GM19238 (cell line): ENCODE measurements around the gene TAF1B.
"Not testable (repeated sequence)": the region's sequence is repeated elsewhere in the genome, so short reads cannot be mapped to it uniquely, and the experiment has no call there.

Source experiments
- DNase-seq: peaks from one replicate; pipeline ENCODE4 v3.0.0; 2011; ENCODE audit warnings: low spot score; ENCODE audit not compliant: insufficient read length

TAF1B gene

DNA sequence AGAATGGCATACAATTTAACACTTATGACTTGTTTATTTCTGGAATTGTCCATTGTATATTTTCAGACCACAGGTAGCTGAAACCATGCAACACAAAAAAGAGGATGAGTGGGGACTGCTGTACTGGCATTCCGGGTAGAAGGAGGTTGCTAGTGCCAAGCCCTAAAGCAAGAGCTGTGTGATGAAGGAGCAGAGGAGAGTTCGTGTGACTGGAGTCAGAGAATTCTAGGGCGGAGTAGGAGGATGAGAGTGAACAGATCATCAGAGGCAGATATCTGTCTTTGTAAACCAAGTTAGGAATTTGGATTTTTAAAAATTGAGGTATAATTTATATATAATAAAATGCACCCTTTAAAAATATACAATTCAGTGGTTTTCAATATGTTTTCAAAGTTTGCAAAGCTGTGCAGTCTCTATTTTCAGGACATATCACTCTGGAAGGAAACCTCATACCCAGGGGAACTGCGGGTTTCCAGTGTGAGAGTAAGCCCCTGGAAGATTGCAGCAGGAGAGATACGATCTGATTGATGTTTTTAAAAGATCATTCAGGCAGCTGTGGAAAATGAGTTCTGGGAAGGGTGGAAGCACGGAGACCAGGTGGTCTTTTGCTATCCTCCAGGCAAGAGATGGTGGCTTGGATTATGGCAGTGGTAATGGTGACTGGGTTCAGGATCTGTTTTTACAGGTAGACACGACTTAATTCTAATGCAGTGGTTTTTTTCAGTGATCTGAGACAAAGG, 36.4 kb downstream of the TAF1B start:
- no peak for DNase-seq

GRCh38 chr2:9883897-9884296, 40.6 kb downstream of the TAF1B start:
- no peak for DNase-seq

DNA sequence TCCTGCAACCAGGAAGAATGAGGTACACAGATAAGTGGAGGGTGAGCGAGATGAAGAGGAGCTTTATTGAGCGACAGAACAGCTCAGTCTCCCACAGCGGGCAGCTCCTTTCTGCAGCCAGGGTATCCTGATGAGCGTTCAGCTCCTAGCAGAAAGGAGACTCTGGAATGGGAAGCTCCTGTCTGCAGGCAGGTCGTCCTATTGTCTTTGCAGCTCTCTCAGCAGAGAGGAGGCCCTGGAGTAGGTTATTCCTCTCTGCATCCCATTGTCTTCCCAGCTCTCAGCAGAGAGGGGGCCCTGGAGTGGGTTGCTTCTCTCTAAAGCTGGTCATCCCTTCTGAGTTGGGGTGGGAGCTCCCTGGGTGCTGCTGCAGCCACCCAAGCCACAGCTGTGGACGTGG, 41.2 kb downstream of the TAF1B start:
- no peak for DNase-seq

- no peak for DNase-seq
These were observed 41.9 kb downstream of the TAF1B start for GRCh38 chr2:9885036-9885684.

DNA sequence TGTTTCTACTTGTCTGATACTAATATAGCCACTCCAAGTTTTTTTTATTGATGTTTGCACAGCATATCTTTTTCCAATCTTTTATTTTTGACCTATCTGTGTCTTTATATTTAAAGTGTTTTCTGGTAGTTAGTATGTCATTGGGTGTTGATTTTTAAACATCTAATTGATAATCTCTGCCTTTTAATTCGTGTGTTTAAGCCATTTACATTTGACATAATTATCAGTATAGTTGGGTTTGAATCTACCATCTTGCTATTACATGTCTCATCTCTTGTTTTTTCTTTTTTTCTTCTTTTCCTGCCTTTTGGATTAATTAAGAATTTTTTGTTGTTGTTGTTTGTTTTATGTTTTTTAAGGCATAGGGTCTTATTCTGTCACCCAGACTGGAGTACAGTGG, 44.2 kb downstream of the TAF1B start:
- DNase-seq, result no peak

GRCh38 chr2:9889812-9890261, 46.6 kb downstream of the TAF1B start:
- no peak for DNase-seq

DNA sequence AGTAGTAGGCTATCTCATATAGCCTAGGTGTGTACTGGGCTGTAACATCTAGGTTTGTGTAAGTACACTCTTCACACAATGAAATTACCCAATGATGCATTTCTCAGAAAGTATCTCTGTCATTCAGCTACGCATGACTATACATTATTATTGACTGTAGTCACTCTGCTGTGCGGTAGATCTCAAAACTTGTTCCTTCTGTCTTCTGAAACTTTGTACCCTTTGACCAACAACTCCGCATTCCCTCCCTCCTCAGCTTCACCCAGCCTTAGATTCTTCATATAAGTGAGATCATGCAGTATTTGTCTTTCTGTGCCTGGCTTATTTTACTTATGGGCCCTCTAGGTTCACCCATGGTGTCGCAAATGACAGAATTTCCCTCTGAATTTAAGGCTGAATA, 49.0 kb downstream of the TAF1B start:
- DNase-seq, result no peak

DNA sequence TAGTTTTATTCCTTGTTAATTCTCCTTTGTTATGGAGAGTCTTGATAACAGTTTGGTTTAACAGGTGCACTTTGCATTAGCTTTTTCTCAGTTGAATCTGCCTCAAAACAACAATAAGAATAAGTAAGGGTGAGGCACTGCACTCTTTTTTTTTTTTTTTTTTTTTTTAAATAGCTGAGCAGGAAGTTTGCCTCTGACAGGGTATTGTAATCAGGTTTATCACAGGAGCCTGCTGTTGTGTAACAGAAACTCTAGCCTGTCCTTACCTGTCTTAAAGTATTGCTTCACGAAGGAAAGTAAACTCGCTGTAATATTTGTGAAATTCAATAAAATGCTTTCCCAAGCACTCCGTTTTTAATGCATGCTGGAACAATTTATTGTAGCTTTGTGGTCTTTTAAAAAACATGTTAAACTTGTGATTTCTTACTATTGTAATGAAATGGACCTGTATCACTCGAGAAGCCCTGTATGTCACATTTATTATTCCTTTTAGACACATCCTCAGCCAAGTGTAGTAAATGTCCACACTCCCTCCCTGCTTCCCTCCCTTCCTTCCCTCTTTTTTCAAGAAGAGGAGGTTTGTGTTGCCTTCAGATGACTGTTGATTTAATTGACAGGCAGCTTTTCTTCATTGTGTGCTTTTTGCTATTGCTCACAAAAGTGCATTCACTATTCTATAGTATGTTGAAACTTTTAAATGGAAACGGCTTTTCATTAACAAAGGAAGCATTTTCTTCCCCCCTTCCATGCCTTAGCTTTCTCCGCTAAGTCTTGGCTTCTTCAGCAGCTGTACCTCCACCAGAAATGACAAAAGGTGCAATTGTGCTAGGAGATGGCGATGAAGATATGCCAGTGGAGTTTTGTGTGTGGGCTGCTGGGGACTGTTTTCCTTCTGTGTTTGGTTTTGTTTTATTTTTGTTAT, 52.7 kb downstream of the TAF1B start:
- DNase-seq, result no peak

DNA sequence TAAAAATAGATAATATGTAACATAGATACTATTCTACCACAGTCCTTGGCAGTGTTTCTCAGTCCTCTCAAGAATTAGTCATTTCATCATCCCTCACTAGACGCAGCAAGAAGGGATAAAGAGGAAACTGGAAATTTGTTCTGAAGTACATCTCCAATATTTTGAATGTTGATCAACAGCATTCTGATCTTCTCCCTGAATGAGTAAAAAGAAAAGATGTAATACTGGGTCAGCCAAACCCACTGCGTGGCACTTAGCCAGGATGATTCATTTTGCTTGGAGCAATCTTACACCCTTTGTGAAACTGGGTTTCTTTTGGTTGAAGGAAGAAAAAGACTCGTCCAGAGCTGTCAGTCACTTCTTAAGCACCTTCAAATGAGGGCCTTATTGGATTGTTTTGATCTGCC, 54.1 kb downstream of the TAF1B start:
- DNase-seq, result no peak

GRCh38 chr2:9897846-9898245, 54.6 kb downstream of the TAF1B start:
- DNase-seq, result no peak

GRCh38 chr2:9905413-9905812, 62.1 kb downstream of the TAF1B start:
- no peak for DNase-seq

DNA sequence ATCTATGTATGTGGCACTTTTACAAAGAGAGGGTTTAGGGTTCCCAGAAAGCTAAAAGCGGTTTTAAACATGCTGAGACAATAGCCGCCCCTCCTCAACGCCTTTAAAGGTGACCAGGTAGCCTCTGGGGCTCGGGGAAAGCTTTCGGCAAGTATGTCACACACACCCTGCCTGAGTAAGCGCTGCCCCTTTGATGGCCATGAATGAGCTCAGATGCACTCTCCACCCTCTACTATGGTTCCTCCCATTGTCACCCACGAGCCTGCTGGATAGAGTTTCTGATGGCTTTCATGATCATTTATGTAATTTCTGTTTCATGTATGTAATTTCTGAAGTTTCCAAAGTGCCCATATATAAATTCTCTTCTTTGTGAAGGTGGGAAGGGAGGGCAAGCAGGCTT, 64.1 kb downstream of the TAF1B start:
- no peak for DNase-seq

DNA sequence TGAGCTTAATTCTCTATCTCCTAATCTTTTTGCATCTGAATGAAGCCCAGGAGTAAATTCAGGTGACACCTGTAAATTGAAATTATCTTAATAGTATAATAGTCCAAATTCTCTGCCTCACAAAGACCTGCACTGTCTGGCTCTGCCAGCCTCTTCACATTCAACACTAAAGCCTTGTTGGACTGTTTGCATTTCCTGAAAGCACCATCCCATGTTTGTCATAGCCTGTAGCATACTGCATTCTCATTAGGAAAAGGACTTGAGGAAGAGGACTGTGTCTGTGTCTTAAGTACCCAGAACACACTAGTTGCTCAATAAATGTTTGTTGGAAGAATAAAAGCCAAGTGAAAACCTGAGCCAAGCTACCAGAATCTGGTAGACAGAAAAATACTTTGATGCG, 65.4 kb downstream of the TAF1B start:
- DNase-seq, result no peak

GRCh38 chr2:9909106-9909505, 65.8 kb downstream of the TAF1B start:
- DNase-seq, result no peak

DNA sequence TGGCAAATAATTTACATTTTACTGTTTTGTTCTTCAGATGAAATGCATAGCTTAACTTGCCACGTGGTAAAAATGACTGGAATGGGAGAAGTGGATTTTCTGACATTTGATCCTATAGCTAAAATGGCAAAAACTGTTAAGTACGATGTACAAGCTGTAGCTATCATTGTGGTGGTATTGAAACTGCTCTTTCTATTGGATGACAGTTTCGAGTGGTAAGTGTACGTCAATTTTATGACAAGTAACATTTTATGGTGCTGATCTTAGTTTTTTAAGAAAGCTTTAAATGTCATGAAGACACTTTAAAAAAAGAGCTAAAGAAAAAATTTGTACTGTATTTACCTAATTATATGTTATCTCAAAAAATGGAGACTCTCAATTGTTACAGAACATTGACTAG, 67.4 kb downstream of the TAF1B start:
- DNase-seq, result no peak

GRCh38 chr2:9912468-9912867, 69.2 kb downstream of the TAF1B start:
- DNase-seq, result no peak

DNA sequence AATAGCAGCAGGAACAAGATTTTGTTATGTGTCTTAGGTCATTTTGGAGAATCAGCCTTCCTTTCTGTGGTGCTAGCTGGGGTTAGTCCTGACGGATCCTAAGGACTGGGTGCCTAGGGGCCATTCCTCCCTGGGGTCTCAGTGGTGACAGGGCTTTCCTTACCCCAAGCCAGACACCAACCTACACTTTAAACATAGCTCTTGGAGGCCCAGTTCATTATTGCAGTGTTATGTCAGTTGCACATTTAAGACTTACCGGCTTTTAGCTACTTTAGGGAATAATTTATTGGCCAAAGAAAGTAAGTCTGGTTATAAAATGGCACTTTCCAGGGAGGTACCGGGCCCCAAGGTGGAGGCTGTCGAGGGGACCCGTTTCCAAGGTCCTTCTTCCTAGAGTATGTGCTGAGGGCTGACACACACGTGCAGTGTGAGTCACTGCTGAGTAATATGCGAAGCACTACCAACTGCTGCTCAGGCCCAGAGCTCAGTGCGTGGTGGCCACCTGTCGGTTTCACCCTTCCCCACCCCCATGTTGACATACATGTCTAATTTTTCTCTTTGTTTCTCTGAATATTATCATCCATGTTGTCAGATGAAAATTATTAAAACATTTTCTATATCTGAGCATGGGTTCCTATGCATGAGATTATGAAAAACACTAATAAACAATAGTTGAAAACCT, 71.3 kb downstream of the TAF1B start:
- peak; percentile 25 for DNase-seq

GRCh38 chr2:9918275-9918674, 75.0 kb downstream of the TAF1B start:
- no peak for DNase-seq

- no peak for DNase-seq
These were observed 76.2 kb downstream of the TAF1B start for GRCh38 chr2:9919512-9919911.

DNA sequence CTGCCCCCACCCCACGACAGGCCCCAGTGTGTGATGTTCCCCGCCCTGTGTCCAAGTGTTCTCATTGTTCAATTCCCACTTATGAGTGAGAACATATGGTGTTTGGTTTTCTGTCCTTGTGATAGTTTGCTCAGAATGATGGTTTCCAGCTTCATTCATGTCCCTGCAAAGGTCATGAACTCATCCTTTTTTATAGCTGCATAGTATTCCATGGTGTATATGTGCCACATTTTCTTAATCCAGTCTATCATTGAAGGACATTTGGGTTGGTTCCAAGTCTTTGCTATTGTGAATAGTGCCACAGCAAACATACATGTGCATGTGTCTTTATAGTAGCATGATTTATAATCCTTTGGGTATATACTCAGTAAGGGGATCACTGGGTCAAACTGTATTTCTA, 83.7 kb downstream of the TAF1B start:
- not testable (repeated sequence) for DNase-seq

GRCh38 chr2:9937258-9937657, 94.0 kb downstream of the TAF1B start:
- no peak for DNase-seq

DNA sequence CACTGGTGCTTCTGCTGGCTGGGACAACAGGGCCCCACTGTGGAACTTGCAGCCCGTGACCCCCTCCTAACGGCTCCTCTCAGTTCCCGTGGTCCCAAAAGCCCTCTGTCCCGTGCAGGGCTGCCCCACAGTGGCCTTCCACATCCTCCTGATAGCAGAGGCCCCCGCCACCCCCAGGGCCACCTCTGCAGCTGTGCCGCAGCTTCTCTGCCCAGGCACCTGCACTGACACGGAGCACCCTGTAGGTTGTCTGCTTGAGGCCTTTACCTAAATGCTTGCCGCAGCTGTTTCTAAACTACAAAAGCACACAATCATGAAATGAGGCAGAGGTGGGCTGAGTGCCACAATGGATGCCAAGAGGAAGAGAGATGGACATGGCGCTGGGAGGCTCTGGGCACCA, 94.7 kb downstream of the TAF1B start:
- DNase-seq, result no peak
